HepG2 (cell line): Measurements from ENCODE around the gene SERPINB11. TPM values are rescaled to one million over a fixed set of nuclear protein-coding genes. Genes with fewer than 3 reads are reported as not detected.

Source experiments
- ATAC-seq: fragments of 200-7000 bp; cut with Tn5 transposase; 3 replicates; pipeline ENCODE4 v1.9.1; 2020; ENCODE audit warnings: mild to moderate bottlenecking, moderate library complexity
- BruUV-seq: library from RNA; stranded (reverse); fragments of 400-500 nt; replicated peaks from 2 replicates; lab custom pipeline; 2021; lab: Mats Ljungman, UMichigan
- CTCF ChIA-PET: fragments of 300-600 bp; formaldehyde crosslinking; extraction: SDS; loops from one replicate; lab custom pipeline; 2021; ENCODE audit warnings: low total read pairs, inconsistent platforms, low intra/inter-chr PET ratio; lab: Yijun Ruan, JAX
- POLR2A ChIA-PET: fragments of 350-600 bp; sonication (Branson Sonifier 250); formaldehyde crosslinking; loops from one replicate; lab custom pipeline; 2020; ENCODE audit warnings: antibody characterized with exemption, inconsistent platforms; lab: Yijun Ruan, JAX
- DNase-seq: peaks from one replicate; pipeline ENCODE4 v3.0.0-alpha.2; 2015; ENCODE audit warnings: low spot score
- FAIRE-seq: peaks from 3 replicates; lab custom pipeline; 2011; peaks lifted over from hg19 to GRCh38; lab: Jason Lieb, UNC
- H2AFZ ChIP-seq: one replicate; pipeline ENCODE4 v1.6.1; 2011; ENCODE audit warnings: low read length, inconsistent platforms
- H3K27ac ChIP-seq: fragments of 300-600 bp; 3 replicates; pipeline ENCODE4 v1.8.0; 2011; ENCODE audit warnings: mixed run types, mild to moderate bottlenecking, mixed read lengths, low read length, inconsistent platforms; ENCODE audit not compliant: insufficient read depth; ENCODE audit errors: extremely low read length
- H3K27me3 ChIP-seq, 2 experiments: fragments of 200-600 bp in 1 of 2; 2 replicates in 1 of 2; 3 replicates in 1 of 2; pipeline versions ENCODE4 v1.6.0 to v1.8.0; 2011; ENCODE audit warnings: low read length in 2 of 2, mild to moderate bottlenecking in 2 of 2, moderate library complexity in 2 of 2, inconsistent platforms in 1 of 2; ENCODE audit not compliant: insufficient read depth in 2 of 2, control insufficient read depth in 1 of 2
- H3K36me3 ChIP-seq, 2 experiments: fragments of 200-600 bp in 1 of 2; replicated peaks in 1 of 2; 2 replicates in 1 of 2; 3 replicates in 1 of 2; pipeline versions ENCODE4 v1.5.1 to v1.8.0; 2011; ENCODE audit warnings: low read length in 2 of 2, inconsistent platforms in 1 of 2; ENCODE audit not compliant: insufficient read depth in 2 of 2, control insufficient read depth in 1 of 2
- H3K4me1 ChIP-seq: 2 replicates; pipeline ENCODE4 v1.5.1; 2012; ENCODE audit warnings: low read length, inconsistent platforms; ENCODE audit not compliant: insufficient read depth
- H3K4me2 ChIP-seq: 2 replicates; pipeline ENCODE4 v1.6.0; 2011; ENCODE audit warnings: low read depth, low read length, inconsistent platforms
- H3K4me3 ChIP-seq, 3 experiments: fragments of 200-600 bp in 1 of 3; sonication (generic), shearing (Covaris generic) in 1 of 3; replicated peaks in 1 of 3; 2 replicates each; pipeline ENCODE4 v1.5.1; 2011 to 2016; ENCODE audit warnings: low read length in 3 of 3, inconsistent platforms in 2 of 3, low read depth in 2 of 3, mild to moderate bottlenecking in 2 of 3, control low read depth in 1 of 3, mixed read lengths in 1 of 3; ENCODE audit not compliant: insufficient read depth in 1 of 3
- H3K79me2 ChIP-seq: one replicate; pipeline ENCODE4 v1.6.1; 2011; ENCODE audit warnings: low read length, inconsistent platforms; ENCODE audit not compliant: insufficient read depth
- H3K9ac ChIP-seq: 2 replicates; pipeline ENCODE4 v1.6.0; 2011; ENCODE audit warnings: mild to moderate bottlenecking, low read depth, low read length, inconsistent platforms; ENCODE audit not compliant: insufficient read depth
- H3K9me3 ChIP-seq: 2 replicates; pipeline ENCODE4 v1.5.1; 2012; ENCODE audit warnings: mild to moderate bottlenecking, low read length
- H4K20me1 ChIP-seq: 2 replicates; pipeline ENCODE4 v1.6.0; 2011; ENCODE audit warnings: inconsistent platforms, mild to moderate bottlenecking, low read length, moderate library complexity; ENCODE audit not compliant: insufficient read depth
- ATF7 ChIP-seq, 2 experiments: fragments of 450-650 bp in 1 of 2; sonication (generic) in 1 of 2; formaldehyde crosslinking in 1 of 2; IDR thresholded peaks; 2 replicates each; pipeline versions ENCODE4 v1.4.0 to v1.6.1; 2016 to 2020; ENCODE audit warnings: antibody characterized with exemption in 1 of 2, mild to moderate bottlenecking in 1 of 2, missing genetic modification reagents in 1 of 2
- BCL6 ChIP-seq: IDR thresholded peaks from 2 replicates; pipeline ENCODE4 v1.6.1; 2016; ENCODE audit warnings: missing genetic modification reagents, missing compliant biosample characterization
- KDM2A ChIP-seq: sonication (generic); formaldehyde crosslinking; IDR thresholded peaks from 2 replicates; pipeline ENCODE4 v1.4.0; 2020; ENCODE audit warnings: low read depth, missing genetic modification reagents, borderline replicate concordance
- MEIS2 ChIP-seq: sonication (generic); formaldehyde crosslinking; IDR thresholded peaks from 2 replicates; pipeline ENCODE4 v1.9.0; 2021; ENCODE audit warnings: mild to moderate bottlenecking, missing genetic modification reagents
- RAD51 ChIP-seq: fragments of 450-650 bp; IDR thresholded peaks from 2 replicates; pipeline ENCODE4 v1.6.1; 2016; ENCODE audit warnings: borderline replicate concordance
- RBAK ChIP-seq: sonication (generic); formaldehyde crosslinking; IDR thresholded peaks from 2 replicates; pipeline ENCODE4 v1.5.1; 2020; ENCODE audit warnings: mild to moderate bottlenecking, missing genetic modification reagents
- ZFP37 ChIP-seq: sonication (generic); formaldehyde crosslinking; IDR thresholded peaks from 2 replicates; pipeline ENCODE4 v1.4.0; 2020; ENCODE audit warnings: missing genetic modification reagents, borderline replicate concordance
- ZNF232 ChIP-seq: sonication (generic); formaldehyde crosslinking; IDR thresholded peaks from 2 replicates; pipeline ENCODE4 v1.4.0; 2020; ENCODE audit warnings: missing genetic modification reagents, borderline replicate concordance
- ZNF34 ChIP-seq: sonication (generic); formaldehyde crosslinking; IDR thresholded peaks from 2 replicates; pipeline ENCODE4 v1.4.0; 2020; ENCODE audit warnings: mild to moderate bottlenecking, missing genetic modification reagents, borderline replicate concordance
- ZNF572 ChIP-seq: sonication (generic); formaldehyde crosslinking; IDR thresholded peaks from 2 replicates; pipeline ENCODE4 v1.5.1; 2020; ENCODE audit warnings: mild to moderate bottlenecking, missing genetic modification reagents
- ZNF747 ChIP-seq: sonication (generic); formaldehyde crosslinking; IDR thresholded peaks from 2 replicates; pipeline ENCODE4 v1.8.1; 2023; ENCODE audit warnings: missing genetic modification reagents, mild to moderate bottlenecking, borderline replicate concordance
- ZNF839 ChIP-seq: sonication (generic); formaldehyde crosslinking; IDR thresholded peaks from 2 replicates; pipeline ENCODE4 v1.4.0; 2020; ENCODE audit warnings: missing genetic modification reagents, mild to moderate bottlenecking, borderline replicate concordance
- ZZZ3 ChIP-seq: sonication (generic); formaldehyde crosslinking; IDR thresholded peaks from 2 replicates; pipeline ENCODE4 v1.4.0; 2020; ENCODE audit warnings: missing genetic modification reagents, mild to moderate bottlenecking, borderline replicate concordance
- WGBS: methylation state at CpG from one replicate; pipeline ENCODE4 v1.1.6; 2017; ENCODE audit warnings: low lambda C conversion rate; 5-methylcytosine and 5-hydroxymethylcytosine counted together
- in situ Hi-C: cut with HindIII; loops from 2 replicates; pipeline ENCODE4 v1.10.0; 2017; ENCODE audit warnings: low pct_unique_long_range_greater_than_20kb; ENCODE audit not compliant: extremely low pct_ligation_motif_present
- intact Hi-C: fragments of 100-400 bp; cut with micrococcal nuclease; formaldehyde crosslinking; loops from one replicate; pipeline ENCODE4 v1.10.0; 2022; ENCODE audit not compliant: unreplicated experiment
- polyA plus RNA-seq, 8 experiments: library from polyadenylated mRNA; depleted of rRNA in 3 of 8; stranded (reverse) in 7 of 8; unstranded in 1 of 8; fragments of >200 nt; fragmentation: Illumina TruSeq in 4 of 8; extraction: Trizol in 4 of 8; gene quantifications; 2 replicates each; pipeline versions ENCODE4 v1.2.1 to v1.2.3, GENCODE V29; 2011 to 2016; ENCODE audit warnings: low read depth in 4 of 8, missing spikeins in 1 of 8, mixed read lengths in 1 of 8; ENCODE audit not compliant: insufficient read depth in 1 of 8
- total RNA-seq, 5 experiments: library from RNA; depleted of rRNA; stranded (reverse); fragments of >200 nt; fragmentation: Illumina TruSeq; extraction: Trizol; gene quantifications; 2 replicates each; pipeline ENCODE4 v1.2.3, GENCODE V29; 2016; ENCODE audit warnings: low read depth in 1 of 5
- TF ChIP-seq, protein P1 (sequence below): sonication (generic); formaldehyde crosslinking; IDR thresholded peaks from 2 replicates; pipeline ENCODE4 v1.4.0; 2020; ENCODE audit warnings: missing genetic modification reagents
- TF ChIP-seq, protein P2 (sequence below): sonication (generic); formaldehyde crosslinking; IDR thresholded peaks from 2 replicates; pipeline ENCODE4 v1.5.0; 2020; ENCODE audit warnings: missing genetic modification reagents, mild to moderate bottlenecking, borderline replicate concordance
- TF ChIP-seq, protein P3 (sequence below): sonication (generic); formaldehyde crosslinking; IDR thresholded peaks from 2 replicates; pipeline ENCODE4 v1.4.0; 2020; ENCODE audit warnings: missing genetic modification reagents
- TF ChIP-seq, protein P4 (sequence below): sonication (generic); formaldehyde crosslinking; IDR thresholded peaks from 2 replicates; pipeline ENCODE4 v1.4.0; 2020; ENCODE audit warnings: low read depth, mild to moderate bottlenecking, missing genetic modification reagents

The SERPINB11 gene
- total and polyA plus RNA-seq, 2 of the 13 experiments (the other 11 are each of a cell fraction or from before 2014, with no cell fraction given) = not detected

DNA sequence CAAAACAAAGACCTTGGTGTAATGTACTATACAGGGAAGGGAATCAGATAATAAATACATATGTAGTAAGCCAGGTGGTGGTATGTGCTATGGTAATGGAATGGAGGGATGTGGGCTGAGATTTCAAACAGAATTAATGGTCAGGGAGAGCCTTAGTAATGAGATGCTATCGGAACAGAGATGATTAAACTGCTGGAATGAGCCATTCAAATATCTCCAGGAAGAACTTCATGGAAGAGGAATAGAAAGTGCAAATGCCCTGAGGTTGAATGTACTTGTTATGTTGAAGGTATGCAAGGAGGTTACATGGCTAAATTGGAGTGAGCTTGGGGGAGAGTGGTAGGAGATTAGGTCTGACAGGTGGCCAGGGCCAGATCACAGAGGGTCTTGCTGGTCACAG, 5.1 kb downstream of the SERPINB11 start:
- ChIA-PET POLR2A (no interaction called here), CTCF (no interaction called here)
- Histone ChIP-seq H3K4me2 (no peak overlapping the region), H3K27me3 (no peaks in the 10 kb centered on the region), H4K20me1 (no peaks in the 10 kb centered on the region), H2AFZ (no peak overlapping the region), H3K9ac (no peak overlapping the region), H3K4me1 (no peaks in the 10 kb centered on the region), H3K9me3 (peaks cover 7% of the 10 kb centered on the region; the same call in 1 of the 2 replicates), H3K36me3 (no peaks in the 10 kb centered on the region), H3K27ac (no peak overlapping the region), H3K79me2 (no peaks in the 10 kb centered on the region), H3K4me3 (no peak overlapping the region)
- DNase-seq (no peak), ATAC-seq (no peak), FAIRE-seq (no peak)
- in situ Hi-C loops = no loop called here
- TF ChIP-seq, protein P1, sequence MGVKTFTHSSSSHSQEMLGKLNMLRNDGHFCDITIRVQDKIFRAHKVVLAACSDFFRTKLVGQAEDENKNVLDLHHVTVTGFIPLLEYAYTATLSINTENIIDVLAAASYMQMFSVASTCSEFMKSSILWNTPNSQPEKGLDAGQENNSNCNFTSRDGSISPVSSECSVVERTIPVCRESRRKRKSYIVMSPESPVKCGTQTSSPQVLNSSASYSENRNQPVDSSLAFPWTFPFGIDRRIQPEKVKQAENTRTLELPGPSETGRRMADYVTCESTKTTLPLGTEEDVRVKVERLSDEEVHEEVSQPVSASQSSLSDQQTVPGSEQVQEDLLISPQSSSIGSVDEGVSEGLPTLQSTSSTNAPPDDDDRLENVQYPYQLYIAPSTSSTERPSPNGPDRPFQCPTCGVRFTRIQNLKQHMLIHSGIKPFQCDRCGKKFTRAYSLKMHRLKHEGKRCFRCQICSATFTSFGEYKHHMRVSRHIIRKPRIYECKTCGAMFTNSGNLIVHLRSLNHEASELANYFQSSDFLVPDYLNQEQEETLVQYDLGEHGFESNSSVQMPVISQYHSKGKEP = no peak
- TF ChIP-seq ZFP37 (no peak), ZNF232 (no peak), ZNF572 (CRISPR knock-in tag) (no peak), ZNF839 (no peak), KDM2A (CRISPR knock-in tag) (no peak), ATF7 (IDR thresholded peaks at IDR 0.05) (no peak), ATF7 (CRISPR knock-in tag; IDR thresholded peaks at IDR 0.05) (no peak), ZZZ3 (no peak), ZNF34 (CRISPR knock-in tag) (no peak), RBAK (CRISPR knock-in tag) (no peak), RAD51 (no peak), MEIS2 (CRISPR knock-in tag) (no peak), BCL6 (CRISPR knock-in tag) (no peak), ZNF747 (no peak)
- TF ChIP-seq, protein P2, sequence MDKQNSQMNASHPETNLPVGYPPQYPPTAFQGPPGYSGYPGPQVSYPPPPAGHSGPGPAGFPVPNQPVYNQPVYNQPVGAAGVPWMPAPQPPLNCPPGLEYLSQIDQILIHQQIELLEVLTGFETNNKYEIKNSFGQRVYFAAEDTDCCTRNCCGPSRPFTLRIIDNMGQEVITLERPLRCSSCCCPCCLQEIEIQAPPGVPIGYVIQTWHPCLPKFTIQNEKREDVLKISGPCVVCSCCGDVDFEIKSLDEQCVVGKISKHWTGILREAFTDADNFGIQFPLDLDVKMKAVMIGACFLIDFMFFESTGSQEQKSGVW (CRISPR knock-in tag) = no peak
- TF ChIP-seq, protein P3, sequence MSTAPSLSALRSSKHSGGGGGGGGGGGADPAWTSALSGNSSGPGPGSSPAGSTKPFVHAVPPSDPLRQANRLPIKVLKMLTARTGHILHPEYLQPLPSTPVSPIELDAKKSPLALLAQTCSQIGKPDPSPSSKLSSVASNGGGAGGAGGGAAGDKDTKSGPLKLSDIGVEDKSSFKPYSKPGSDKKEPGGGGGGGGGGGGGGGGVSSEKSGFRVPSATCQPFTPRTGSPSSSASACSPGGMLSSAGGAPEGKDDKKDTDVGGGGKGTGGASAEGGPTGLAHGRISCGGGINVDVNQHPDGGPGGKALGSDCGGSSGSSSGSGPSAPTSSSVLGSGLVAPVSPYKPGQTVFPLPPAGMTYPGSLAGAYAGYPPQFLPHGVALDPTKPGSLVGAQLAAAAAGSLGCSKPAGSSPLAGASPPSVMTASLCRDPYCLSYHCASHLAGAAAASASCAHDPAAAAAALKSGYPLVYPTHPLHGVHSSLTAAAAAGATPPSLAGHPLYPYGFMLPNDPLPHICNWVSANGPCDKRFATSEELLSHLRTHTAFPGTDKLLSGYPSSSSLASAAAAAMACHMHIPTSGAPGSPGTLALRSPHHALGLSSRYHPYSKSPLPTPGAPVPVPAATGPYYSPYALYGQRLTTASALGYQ (CRISPR knock-in tag) = no peak
- TF ChIP-seq, protein P4, sequence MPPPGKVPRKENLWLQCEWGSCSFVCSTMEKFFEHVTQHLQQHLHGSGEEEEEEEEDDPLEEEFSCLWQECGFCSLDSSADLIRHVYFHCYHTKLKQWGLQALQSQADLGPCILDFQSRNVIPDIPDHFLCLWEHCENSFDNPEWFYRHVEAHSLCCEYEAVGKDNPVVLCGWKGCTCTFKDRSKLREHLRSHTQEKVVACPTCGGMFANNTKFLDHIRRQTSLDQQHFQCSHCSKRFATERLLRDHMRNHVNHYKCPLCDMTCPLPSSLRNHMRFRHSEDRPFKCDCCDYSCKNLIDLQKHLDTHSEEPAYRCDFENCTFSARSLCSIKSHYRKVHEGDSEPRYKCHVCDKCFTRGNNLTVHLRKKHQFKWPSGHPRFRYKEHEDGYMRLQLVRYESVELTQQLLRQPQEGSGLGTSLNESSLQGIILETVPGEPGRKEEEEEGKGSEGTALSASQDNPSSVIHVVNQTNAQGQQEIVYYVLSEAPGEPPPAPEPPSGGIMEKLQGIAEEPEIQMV (CRISPR knock-in tag) = no peak
- intact Hi-C loops = no loop called here
- 10% methylated on average over 1 of the region's 1 CpG for WGBS
- no TSS peak for BruUV-seq
